HG02981 (cell line): ENCODE results near the gene MT1X.

Experiments used
- ATAC-seq: cut with Tn5 transposase; IDR thresholded peaks from one replicate; pipeline ENCODE4 v1.9.1; 2021; ENCODE audit warnings: mild to moderate bottlenecking, moderate library complexity; ENCODE audit not compliant: unreplicated experiment

MT1X gene

DNA sequence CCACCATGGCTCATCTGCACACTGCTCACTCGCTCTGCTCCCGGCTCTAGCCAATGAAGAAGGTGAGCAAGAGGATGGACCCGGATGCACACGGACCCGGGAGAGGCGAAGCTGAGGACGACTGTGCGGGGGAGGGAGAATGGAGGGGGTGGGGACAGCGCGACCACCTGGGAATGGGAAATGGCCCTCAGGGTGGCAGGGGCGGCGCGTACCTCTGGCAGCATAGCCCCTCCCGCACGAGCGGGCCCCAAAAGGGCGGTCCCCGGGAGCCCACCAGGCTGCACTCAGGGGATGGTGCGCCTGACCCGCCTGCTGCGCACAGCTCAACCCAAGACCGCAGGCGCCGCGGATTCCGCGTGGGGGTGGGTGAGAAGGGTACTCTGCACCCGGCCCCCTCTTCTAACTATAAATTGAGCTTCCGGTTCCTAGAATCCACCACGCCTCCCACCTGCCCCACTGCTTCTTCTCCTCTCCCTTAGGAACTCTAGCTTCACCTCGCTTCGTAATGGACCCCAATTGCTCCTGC is 6.5 kb upstream of the MT1X start:
- ATAC-seq = no peak

DNA sequence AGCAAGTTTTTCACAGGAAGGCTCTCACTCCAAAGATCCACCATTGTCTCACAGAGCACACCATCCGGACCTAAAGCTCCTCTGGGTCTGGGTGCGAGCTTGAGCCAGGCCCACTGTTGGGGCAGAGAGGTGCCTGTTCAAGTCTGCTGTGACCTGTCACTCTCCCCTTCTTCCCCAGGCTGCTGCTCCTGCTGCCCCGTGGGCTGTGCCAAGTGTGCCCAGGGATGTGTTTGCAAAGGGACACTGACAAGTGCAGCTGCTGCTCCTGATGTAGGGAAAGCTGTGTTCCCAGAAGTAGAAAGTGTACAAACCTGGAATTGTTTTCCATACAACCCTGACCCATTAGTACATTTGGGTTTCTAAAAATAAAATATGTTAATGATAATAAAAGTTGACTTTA is 4.8 kb upstream of the MT1X start:
- ATAC-seq = no peak

DNA sequence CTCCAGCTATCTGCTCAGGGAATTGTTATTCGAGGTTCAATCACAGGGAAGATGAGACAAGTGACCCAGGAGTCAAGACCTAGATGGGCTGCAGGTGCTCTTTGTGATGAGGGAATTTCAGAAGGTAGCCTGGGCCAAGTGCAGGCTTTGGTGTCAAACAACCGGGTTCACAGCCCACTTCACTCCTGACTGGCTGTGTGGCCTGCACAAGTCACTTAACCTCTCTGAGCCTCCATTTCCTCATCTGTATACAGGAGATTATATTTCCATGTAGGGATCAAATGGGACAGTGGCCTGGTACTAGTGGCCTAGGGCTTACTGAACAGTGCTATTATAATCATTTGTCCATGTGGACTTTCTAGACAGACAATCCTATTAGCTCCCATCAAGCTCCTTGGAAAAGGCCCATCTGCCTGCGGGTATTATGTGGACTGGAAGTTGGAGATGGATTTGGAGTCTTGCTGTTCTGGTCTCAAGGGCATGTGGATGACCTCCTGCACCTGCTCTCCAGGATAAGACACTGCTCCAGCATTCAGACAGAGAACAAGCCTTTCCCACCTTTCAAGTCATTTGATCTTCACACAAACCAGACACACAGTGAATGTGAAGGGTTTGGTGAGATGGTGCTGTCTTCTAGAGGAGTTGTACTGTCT is 3.1 kb upstream of the MT1X start:
- no peak for ATAC-seq

DNA sequence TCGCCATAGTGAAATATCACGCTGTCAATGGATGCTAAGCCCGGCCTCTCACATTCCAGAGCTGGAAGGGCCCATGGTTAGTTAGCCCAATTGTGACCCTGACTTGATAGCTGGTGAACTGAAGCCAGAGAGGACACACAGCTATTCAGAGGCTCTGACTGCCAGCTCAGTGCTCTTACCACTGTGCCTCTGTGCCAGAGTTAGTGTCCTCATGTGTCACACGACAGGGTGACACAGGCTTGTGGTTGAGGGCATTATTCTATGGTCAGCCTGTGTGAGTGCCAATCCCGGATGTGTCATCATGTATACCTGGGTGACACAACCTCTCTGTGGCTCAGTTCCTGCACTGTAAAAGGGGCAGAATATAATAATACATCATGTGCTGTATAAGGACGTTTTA is 2.5 kb upstream of the MT1X start:
- no peak for ATAC-seq

DNA sequence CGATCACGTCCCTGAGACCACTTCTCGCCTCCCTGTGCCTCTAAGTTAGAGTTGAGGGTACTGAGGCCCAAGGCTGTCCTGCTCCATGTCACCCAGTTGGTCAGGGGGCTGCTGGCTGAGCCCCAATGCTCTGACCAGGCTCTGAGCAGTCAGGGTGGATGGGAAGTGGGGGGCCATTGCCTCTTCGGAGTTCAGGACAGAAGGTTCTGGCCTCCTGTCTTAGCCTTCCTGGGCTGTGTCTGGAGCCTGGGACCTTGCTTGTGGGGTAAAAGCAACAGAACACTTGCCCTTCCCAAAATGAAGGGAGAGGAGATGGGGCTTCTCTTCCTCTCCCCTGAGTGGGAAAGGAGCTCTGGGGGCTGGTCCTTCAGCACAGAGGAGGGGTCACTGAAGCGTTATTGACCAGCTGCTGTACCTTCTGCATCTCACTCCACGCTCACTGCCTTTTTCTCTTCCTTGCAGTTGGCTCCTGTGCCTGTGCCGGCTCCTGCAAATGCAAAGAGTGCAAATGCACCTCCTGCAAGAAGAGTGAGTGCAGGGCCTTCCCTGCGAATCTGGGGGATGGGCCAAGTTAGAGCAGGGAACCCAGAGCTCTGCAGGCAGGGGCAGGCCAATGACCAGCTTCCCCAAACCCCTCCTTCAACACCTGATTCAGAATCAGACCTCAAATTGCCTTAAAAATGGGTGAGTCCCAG is 580 bp downstream of the MT1X start:
- peak; percentile 3 for ATAC-seq

DNA sequence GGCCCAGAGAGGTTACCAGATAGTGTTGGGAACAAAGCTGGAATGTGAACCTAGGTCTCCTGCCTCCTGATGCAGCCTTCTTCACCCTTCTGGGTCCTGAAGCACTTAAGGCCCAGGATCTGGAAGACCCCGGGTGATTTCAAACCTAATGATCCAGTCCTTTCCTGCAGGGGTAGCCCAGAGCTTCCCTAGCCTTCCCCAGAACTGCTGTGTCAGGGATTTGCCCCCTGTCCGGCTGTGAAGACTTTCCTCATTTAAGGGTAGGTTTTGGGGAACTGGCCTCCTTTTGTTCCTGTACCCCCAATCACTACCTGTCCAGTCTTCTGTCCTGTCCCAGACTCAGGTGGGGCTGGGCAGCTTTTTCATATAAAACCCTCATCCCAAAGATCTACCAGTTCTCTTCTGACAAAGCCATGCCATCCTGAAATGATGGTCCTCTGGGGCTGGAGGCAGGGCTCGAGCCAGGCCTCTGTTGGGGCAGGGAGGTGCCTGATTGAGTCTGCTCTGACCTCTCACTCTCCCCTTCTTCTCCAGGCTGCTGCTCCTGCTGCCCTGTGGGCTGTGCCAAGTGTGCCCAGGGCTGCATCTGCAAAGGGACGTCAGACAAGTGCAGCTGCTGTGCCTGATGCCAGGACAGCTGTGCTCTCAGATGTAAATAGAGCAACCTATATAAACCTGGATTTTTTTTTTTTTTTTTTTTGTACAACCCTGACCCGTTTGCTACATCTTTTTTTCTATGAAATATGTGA is 1.3 kb downstream of the MT1X start:
- ATAC-seq = no peak

DNA sequence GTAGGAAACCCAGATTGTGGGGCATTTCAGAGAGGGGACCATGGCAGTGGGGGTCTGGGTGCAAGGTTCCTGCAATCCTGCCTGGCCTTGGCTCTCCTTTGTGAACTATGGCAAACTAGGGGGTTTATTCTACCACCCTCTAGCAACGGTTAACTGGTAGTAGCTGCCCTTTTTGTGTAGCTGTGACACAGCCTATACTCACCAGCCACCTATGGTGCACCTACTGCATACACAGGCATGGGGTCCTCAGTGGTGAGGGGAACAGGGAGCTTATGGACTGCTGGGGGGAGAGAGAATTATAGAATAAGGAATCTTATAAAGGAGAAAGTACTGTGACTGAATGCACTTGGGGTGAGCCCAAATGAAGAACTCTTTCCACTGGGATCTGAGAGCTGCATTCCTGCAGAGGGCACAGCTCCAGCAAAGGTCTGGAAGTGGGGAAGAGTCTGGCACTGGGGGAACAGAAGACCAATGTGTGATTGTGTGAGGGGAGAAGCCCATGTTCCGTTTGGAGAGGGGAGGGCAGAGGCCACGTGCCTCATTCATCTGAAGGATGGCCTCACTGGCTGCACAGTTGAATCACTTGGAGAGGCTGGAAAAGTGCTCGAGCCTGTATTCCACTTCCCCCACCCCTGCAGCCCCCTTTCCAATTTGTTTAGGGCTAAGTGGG is 2.1 kb downstream of the MT1X start:
- no peak for ATAC-seq

DNA sequence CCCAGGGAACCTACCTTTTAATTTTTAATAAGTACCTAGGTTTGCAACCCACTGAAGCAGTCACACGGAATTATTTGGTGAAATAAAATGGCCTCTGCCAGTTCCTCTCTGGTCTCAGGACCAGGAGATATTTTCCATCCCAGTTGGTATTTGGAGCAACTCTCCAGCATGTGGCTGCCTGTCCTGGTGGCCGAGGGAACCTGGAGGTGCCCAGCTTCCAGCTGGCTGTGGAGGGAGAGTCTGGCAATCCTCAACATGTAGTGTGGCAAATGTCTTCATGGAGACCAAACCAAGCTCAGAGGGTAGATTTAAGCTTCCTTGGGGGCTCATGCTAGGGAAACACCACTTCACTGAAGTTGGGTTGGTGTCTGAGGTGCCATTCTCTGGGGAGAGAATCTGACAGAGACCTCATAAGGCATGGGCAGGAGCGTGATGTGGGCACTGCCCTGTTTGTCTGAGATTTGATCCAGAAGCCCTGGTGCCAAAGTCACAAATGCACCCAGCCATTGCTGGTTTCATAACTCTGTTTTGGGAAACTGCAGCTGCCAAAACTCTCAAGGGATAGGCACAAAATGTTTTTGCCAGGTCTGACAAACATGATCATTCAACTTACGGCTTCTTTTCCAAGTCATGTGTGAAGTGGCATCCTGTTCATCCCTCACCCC is 2.8 kb downstream of the MT1X start:
- no peak for ATAC-seq

DNA sequence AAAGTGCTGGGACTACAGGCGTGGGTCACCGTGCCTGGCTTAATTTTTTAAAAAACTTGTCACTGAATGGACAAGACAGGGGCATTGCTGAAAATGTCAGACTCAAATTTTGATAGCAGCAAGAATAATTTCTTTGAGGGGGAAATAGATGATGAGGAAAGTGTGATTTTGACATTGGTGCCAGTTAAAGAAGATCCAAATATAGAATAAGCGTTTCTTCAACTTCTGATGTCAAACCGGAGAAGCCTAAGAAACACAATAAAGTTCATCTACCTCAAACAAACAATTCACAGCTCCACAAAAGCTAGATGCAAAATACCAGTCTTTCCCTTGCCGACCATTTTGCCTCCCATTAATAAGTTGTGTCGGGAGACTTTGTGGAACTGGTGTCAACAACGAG is 4.5 kb downstream of the MT1X start:
- no peak for ATAC-seq

DNA sequence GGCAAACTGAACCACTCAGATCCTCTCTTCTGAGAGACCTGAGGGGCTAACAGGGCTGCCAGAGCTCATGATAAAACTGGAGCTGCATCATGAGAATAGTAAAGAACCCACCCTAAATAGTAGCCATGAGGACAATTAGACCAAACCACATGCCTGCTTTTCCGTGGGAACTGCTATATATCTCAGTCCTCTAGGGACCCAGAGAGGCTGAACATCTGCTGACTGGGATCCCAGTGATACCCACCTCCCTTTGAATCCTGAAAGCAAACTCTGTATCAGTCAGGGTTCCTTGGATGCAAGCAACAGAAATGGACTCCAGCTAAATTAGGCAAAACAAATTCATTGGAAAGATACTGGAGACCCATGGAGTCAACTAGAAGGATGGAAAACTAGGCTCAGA is 6.5 kb downstream of the MT1X start:
- no peak for ATAC-seq

DNA sequence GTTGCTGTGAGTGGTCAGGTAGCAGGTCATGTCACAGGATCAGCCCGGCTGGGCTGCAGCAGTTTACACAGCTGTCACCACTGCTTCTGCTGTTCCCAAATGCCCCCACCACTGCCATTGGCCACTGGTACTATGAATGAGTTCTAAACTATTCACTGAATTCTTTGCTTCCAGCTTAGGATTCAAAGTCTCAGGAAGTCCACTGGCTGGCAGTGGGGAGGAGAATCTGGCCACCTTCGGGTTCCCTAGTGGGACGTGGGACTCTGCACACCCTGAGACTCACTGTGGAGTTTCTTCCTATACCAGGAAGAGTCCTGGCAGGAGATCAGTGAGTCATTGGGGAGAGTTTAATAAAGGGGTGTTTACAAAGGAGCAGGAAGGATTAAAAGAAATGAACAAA is 6.9 kb downstream of the MT1X start:
- no peak for ATAC-seq

DNA sequence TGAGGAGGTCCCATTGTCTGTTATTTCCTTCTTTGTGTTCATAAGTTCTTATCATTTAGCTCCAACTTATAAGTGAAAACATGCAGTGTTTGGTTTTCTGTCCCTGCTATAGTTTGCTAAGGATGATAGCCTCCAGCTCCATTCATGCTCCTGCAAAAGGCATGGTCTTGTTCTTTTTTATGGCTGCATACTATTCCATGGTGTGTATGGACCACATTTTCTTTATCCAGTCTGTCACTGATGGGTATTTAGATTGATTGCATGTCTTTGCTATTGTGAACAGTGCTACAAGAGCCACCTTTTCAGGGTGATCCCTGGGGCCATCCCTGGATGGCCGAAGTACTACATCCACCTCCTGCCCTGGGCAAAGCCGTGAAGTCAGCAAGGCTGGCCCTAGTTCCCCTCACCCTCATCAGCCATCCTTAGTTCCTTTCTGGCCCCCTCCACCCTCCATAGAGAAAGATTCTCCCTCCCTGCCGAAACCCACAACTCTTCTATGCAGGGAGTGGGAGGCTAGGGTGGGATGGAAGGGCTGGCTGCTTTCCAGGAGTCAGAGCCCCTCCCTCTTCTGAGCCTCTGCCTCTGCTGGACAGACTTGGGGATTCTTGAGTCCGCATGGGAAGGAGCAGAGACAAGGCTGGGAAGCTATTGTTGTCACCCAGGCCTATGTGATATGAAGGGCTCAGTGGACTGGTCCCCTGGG is 8.3 kb downstream of the MT1X start:
- ATAC-seq = no peak

DNA sequence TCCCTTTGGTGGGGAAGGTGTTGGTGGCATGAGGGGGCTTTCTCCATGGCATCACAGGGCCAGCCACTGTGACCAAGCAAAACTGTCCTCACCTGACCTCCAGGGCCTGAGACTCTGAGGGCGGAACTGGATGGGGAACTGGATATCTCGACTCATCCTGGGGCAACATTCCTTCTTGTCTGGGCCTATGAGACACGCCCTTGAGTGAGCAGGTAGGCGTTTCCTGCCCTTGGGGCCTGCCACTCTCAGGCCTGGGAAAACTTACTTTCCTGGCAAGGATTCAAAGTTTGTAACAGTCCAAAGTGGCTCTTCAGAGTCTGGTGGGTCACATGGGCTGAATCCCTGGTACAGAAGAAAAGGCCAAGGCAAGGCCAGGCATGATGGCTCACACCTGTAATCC is 9.6 kb downstream of the MT1X start:
- no peak for ATAC-seq

DNA sequence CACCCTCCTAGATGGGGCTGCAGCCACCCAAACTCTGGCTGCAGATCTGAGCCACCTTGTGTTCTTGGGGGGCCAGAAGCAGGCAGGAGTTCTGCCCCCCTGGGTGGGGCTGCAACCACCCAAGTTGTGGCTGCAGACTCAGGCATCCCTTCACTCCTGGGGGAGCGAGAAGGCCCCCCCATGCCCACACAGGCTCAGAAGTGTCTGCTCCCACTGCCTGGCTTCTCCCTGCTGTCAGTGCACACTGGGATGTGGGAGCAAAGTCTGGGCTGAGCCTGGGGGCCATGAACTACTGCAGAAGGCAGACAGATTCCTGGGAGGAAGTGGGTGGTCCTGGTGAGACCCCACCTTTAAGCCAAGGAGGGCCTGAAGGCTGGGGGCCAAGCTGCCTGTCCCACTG is 13.0 kb downstream of the MT1X start:
- no peak for ATAC-seq

DNA sequence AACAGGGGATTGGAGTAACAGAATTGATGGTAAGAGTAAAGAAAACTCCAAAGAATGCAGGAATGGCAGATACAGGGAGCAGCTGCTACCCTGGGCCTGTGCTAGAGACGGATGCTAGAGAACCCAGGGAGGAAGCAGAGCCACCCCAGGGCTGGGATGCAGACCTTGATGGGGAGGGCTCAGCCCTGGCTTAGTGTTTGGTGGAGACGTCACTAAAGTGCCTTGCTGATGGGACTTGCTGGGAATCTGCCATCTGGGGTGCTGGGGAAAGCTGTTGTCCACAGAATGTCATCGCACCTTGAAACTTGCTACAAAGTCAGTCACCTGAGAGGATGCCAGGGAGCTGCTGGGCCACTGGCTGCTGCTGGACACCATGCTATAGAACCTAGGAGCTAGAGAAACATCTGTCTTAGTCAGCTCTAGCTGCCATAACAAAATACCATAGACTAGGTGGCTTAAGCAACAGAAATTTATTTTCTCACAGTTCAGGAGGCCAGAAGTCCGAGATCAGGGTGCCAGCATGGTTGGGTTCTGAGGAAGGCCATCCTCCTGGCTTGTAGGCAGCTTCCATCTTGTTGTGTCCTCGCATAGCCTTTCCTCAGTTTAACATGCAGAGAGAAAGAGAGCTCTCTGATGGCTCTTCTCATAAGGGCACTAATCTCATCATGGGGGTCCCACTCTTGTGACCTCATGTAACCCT is 15.3 kb downstream of the MT1X start:
- ATAC-seq = no peak

DNA sequence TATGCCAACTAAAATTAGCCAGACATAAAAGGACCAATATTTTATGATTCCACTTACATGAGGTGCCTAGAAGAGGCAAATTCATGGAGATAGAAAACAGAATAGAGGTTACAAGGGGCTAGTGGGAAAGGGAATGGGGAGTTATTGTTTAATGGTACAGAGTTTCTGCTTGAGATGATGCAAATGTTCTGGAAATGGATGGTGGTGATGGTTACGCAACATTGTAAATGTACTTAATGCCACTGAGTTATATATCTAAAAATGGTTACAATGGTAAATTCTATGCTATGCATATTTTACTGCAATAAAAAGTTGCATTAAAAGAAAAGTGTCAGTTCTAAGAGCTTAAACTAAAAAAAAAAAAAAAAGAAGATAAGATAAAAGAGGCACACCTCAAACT is 17.9 kb downstream of the MT1X start:
- ATAC-seq = no peak

DNA sequence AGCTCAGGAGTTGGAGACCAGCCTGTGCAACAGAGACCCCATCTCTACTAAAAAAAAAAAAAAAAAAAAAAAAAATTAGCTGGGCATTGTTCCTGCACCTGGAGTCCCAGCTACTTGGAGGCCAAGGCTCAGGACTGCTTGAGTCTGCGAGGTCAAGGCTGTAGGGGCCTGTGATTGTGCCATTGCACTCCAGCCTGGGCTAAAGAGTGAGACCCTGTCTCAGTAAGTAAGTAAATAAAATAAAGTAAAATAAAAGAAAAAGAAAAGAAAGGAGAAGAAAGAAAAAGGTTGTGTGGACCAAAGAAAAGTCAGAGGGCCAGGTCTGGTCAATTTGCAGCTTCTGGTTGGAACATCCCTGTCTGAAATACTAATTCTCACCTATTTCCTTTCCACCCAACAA is 18.4 kb downstream of the MT1X start:
- no peak for ATAC-seq

DNA sequence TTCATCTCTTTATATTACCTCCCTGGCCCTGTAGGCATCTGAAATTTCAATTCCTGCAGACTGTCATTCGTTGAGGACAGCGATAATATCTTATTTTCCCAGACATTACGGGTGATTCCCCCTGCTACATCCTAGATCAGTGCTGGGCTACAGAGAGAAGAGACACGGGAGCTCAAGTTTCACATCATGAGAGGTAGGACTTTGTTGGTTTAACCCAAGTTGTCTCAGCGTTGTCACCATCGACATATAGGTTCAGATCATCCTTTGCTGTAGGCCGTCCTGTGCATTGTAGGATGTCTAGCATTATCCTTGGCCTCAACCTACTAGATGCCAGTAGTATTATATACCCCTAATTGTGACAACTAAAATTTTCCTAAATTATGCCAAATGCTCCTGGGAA is 19.3 kb downstream of the MT1X start:
- ATAC-seq = no peak

DNA sequence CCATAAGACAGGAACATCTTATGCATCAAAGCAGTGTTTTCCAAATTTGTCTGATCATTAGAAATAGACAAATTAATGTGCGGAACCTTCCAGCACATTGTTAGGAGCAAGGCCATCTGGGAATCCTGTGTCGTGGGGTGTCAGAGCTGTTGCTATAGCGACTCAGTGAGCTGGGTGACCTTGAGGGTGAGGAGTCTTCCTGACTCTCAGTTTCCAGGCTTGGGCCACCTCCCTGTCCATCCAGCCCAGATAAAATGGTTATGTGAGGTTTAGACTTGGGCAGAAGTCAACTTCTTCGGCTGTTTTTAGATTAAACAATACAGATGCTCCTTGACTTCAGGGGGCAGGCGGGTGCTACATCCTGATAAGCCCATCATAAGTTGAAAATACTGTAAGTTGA is 20.6 kb downstream of the MT1X start:
- ATAC-seq = no peak
